GM18873 (cell line): ENCODE measurements around the gene USF1.

Source experiments
- ATAC-seq: cut with Tn5 transposase; IDR thresholded peaks from one replicate; pipeline ENCODE4 v1.9.1; 2021; ENCODE audit warnings: mild to moderate bottlenecking, moderate library complexity, moderate number of reproducible peaks; ENCODE audit not compliant: unreplicated experiment, low FRiP score

The USF1 gene

GRCh38 chr1:161045736-161046604 is at the start of gene USF1:
TSS of gene USF1 (minus strand) at chr1:161045977. CDS start at chr1:161043275, 2,702 bp downstream.
- peak; percentile 50 for ATAC-seq

- no peak for ATAC-seq
Measured at GRCh38 chr1:161095230-161095629, 49.5 kb upstream of the USF1 start.

GRCh38 chr1:161094481-161094880 is 48.7 kb upstream of the USF1 start:
- ATAC-seq = no peak

- no peak for ATAC-seq
Measured at GRCh38 chr1:161092621-161093028, 46.8 kb upstream of the USF1 start.

GRCh38 chr1:161091796-161092507 is 46.2 kb upstream of the USF1 start:
- no peak for ATAC-seq

- no peak for ATAC-seq
Measured at GRCh38 chr1:161091093-161091492, 45.3 kb upstream of the USF1 start.

- no peak for ATAC-seq
Measured at GRCh38 chr1:161090617-161091016, 44.8 kb upstream of the USF1 start.

- no peak for ATAC-seq
Measured at GRCh38 chr1:161089938-161090337, 44.2 kb upstream of the USF1 start.

GRCh38 chr1:161089251-161089924 is 43.6 kb upstream of the USF1 start, which contains the start of gene NECTIN4:
TSS of gene NECTIN4 (minus strand) at chr1:161089558. CDS start at chr1:161089296, 262 bp downstream.
- ATAC-seq = no peak

GRCh38 chr1:161088587-161089110 is 42.9 kb upstream of the USF1 start:
- ATAC-seq = no peak

- no peak for ATAC-seq
Measured at GRCh38 chr1:161086457-161086856, 40.7 kb upstream of the USF1 start.

- no peak for ATAC-seq
Measured at GRCh38 chr1:161085165-161085564, 39.4 kb upstream of the USF1 start.

GRCh38 chr1:161084597-161084988 is 38.8 kb upstream of the USF1 start:
- ATAC-seq = no peak

GRCh38 chr1:161083748-161084596 is 38.2 kb upstream of the USF1 start:
- ATAC-seq = no peak

GRCh38 chr1:161082996-161083747 is 37.4 kb upstream of the USF1 start:
- ATAC-seq = no peak

- ATAC-seq = no peak
Measured at GRCh38 chr1:161082483-161082882, 36.7 kb upstream of the USF1 start.

- no peak for ATAC-seq
Measured at GRCh38 chr1:161081519-161081918, 35.7 kb upstream of the USF1 start.

GRCh38 chr1:161080441-161081405 is 34.9 kb upstream of the USF1 start:
- no peak for ATAC-seq
